GM12801 (cell line): ENCODE results near the gene LSP1.

Experiments
- TF ChIP-seq, protein P1 (sequence below): IDR thresholded peaks from one replicate; pipeline ENCODE4 v1.5.1; 2011; ENCODE audit warnings: control low read depth; ENCODE audit not compliant: insufficient read length; ENCODE audit errors: extremely low read depth

The LSP1 gene

DNA sequence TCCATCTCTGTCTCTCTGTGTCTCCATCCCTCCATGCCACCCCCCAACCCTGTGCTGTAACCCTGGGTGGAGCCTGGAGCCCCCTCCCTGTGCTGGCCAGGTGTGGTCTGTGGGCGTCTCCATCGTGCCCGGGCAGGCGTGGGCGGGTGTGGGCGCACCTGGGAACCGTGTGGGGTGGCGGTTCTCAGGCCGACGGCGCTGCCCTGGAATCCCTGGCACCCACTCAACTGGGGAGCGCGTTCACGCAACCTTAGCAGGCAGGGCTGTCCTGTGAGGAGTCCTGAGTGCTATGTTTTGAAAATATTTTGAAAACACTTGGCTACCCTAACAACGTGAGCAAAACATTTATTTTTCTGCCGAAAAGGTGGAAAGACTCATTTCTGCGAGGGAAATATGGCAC lies 71.3 kb downstream of the LSP1 start:
- TF ChIP-seq, protein P1, sequence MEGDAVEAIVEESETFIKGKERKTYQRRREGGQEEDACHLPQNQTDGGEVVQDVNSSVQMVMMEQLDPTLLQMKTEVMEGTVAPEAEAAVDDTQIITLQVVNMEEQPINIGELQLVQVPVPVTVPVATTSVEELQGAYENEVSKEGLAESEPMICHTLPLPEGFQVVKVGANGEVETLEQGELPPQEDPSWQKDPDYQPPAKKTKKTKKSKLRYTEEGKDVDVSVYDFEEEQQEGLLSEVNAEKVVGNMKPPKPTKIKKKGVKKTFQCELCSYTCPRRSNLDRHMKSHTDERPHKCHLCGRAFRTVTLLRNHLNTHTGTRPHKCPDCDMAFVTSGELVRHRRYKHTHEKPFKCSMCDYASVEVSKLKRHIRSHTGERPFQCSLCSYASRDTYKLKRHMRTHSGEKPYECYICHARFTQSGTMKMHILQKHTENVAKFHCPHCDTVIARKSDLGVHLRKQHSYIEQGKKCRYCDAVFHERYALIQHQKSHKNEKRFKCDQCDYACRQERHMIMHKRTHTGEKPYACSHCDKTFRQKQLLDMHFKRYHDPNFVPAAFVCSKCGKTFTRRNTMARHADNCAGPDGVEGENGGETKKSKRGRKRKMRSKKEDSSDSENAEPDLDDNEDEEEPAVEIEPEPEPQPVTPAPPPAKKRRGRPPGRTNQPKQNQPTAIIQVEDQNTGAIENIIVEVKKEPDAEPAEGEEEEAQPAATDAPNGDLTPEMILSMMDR: no peak

DNA sequence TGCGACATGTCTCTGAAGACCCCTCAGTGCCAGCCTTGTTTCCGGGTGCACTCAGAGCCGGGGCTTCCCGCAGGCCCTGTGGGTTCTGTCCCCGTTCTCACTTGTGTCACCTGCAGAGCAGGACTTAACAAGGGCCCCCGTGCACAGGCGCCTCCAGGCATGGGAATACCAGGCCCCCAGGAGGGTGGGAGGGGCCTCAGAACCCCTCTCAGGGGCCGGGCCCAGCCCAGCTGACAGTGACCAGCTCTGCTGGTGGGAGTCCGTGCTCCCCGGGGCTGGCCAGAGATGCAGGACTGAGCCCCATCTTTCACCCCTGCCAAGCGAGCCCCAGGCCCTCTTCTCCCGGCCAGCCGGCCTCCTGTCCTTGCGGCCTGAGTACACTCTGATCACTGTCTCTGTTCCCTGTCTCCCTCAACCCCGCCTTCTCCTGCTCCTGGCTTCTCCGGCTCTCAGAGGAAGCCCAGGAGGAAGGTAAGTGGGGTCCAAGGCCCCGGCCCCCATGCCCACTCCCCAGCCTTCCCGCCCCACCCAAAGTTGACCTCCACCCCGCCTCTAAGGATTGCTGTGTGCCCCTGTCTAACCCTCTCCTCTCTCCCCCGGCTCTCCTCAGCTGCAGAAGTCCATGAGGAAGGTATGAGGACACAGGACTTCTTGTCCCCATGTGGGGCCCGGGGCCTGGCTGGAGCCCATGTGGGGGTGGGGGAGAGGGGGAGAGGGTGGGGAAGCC lies 71.9 kb downstream of the LSP1 start:
- TF ChIP-seq, protein P1: no peak

DNA sequence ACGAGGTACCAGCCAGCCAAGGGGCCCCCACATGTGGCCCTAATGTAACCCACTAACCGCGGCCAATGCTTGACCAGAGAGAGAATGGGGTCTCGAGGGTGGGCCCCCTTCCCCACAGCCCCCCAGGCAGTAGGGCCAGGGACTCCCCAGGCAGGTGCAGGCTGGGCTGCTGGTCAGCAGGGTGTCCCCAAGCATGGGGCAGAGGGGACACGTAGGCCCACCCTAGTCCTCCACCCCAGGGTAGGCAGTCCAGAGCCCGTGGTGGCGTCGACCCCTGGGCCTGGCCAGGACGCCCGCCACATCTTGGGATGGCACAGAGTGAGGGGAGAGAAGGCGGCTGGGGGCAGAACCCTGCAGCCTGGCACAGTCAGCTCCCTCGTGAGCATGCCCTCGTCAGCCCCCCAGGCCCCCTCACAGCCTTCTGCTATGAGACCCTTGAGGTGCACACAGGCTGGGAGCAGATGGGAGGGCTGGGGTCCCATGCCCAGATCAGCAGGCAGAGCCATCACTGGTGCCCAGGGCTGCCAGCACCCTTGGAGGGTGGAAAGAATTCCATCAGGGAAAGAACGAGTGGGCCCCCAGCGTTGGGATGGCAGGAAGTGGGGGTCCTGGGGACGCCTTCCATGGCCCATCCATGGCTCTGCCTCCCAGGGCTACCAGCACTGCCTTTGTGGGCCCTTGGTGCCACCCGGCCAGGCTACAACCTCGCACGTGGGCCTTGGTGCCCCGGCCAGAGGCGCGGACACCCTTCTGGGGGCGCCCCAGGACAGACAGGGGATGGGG lies 72.7 kb downstream of the LSP1 start:
- TF ChIP-seq, protein P1: no peak

DNA sequence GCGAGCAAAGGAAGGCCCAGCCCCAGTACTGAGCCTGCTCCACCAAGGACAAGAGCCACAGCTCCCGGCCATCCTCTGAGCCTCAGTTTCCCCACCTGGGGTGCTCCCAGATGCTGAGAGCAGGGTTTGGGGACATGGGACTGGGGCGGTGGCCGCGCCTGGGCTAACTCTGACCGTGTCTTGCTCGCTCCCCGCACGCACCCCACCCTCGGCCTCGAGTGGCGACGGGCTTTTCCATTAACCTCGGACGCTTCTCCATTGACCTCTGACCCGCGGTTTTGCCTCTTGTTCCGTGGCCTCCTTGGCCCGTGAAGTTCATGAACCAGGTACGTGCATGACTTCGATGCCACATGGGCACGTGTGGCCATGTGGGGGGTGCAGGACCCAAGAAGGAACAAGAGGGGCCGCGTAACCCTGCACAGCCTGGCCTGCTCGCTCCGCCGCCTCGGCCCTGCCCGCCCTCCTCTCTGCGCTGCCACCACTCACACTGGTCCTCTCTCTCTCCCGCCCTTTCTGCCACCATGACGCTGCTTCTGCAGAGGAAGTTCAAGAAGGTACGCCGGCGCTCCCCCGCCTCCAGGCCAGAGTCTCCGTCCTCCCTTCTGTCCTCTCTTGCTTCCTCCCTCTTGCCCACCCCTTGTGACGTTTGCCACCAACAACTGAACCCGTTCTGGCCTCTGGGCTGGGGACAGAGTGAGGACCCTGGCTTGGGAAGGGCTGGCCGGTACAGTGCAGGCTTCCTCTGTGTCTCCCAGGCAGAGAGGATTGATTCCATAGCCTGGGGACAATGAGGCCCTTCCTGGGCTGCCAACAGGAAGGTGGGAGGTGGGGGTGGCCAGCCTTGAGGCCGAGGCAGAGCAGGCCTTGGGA lies 73.5 kb downstream of the LSP1 start:
- TF ChIP-seq, protein P1: no peak

DNA sequence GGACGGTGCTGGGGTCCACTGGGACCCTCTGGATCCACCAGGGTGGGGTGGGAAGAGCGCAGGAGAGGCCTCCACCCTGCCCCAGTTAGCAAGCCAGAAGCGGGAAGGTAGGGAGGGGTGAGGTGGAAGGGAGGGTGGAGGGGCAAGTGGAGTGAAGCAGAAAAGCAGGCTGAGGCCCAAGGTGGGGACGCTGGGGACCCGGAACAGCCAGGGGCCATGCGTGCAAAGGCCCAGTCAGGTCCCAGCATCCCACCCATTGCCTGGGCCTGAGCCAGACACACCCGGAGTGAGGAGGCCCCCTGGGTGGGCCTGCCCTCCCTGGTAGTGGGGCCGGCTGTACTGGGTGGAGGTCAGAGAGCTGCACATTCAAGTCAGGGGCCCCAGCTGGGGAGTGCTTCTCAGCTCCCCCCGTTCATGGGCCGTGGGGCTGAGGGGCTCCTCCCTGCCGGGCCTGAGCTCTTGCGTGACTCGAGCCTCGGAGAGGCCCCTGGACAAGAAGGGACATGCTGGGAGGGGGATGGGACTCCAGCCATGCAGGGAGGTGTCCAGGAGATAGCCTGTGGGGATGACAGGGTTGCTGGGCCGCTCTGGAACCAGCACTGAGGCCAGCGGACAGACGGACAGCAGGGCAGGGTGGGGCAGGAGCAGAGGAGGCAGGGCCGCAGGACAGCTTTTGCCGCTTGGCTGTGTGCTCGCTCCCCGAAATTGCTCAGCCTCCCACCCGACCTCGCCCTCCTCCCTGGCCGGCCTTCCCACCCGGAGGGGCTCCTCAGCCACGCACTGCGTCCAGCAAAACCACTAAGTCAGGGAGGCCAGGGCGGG lies 74.4 kb downstream of the LSP1 start:
- TF ChIP-seq, protein P1: no peak

DNA sequence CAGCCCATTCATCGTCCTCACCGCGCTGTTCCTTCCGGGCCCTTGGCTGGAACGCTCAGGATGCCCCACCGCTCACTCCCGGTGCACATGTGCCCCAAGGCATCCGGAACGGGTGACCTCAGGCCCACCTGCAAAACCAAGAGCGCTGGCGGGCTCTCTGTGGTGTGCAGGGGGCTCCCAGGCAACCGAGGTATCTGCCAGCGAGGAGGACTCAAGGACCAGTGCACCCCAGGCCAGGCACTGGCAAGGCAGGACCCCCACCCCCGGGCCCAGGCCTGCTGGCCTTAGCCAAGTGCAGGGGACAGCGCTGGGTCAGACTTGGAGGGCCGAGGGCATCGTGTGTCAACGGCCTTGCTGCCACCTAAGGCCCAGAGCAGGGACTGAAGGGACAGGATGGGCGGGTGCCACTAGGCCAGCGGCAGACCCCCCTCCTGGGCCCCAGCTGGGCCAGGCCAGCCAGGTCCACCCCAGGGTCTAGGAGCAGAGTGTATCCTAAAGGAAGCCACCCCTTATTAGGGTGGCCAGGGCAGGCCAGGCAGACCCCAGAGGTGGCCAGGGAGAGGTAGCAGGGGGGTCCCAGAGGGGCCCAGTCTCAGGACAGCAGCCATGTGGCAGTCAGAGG lies 75.1 kb downstream of the LSP1 start:
- TF ChIP-seq, protein P1: no peak
